ENCODE results near the gene PSTK.

GRCh38 chr10:122962405-122962804 lies 17.8 kb upstream of the PSTK start:
- TF ChIP-seq CTCF (IDR thresholded peaks at IDR 0.05; ENCODE audit: low read depth, low read length) (no peak), EZH2phosphoT487 (IDR thresholded peaks at IDR 0.05; ENCODE audit: low read depth) (no peak)

All from OCI-LY3 (cell line).